Right renal pelvis (tissue), 4 donors: ENCODE measurements around the gene COL19A1. TPM values are rescaled to one million over a fixed set of nuclear protein-coding genes. Genes with fewer than 3 reads are reported as not detected.
"Not testable (repeated sequence)": the region's sequence is repeated elsewhere in the genome, so short reads cannot be mapped to it uniquely, and the experiment has no call there.

Experiments used
- DNase-seq, 4 donors: peaks; one replicate each; pipeline ENCODE4 v3.0.0-alpha.2; 2013; ENCODE audit warnings: low read depth in 4 of 4, low spot score in 3 of 4, missing footprints in 1 of 4
- polyA plus RNA-seq, 4 donors: library from polyadenylated mRNA; unstranded; fragments of 120-200 nt; gene quantifications; one replicate each; pipeline ENCODE4 v1.2.1, GENCODE V29; 2013; ENCODE audit not compliant: insufficient read length in 4 of 4

Gene COL19A1
- polyA plus RNA-seq, 4 donors = 2.2 to 4.3 (median 2.3) TPM

DNA sequence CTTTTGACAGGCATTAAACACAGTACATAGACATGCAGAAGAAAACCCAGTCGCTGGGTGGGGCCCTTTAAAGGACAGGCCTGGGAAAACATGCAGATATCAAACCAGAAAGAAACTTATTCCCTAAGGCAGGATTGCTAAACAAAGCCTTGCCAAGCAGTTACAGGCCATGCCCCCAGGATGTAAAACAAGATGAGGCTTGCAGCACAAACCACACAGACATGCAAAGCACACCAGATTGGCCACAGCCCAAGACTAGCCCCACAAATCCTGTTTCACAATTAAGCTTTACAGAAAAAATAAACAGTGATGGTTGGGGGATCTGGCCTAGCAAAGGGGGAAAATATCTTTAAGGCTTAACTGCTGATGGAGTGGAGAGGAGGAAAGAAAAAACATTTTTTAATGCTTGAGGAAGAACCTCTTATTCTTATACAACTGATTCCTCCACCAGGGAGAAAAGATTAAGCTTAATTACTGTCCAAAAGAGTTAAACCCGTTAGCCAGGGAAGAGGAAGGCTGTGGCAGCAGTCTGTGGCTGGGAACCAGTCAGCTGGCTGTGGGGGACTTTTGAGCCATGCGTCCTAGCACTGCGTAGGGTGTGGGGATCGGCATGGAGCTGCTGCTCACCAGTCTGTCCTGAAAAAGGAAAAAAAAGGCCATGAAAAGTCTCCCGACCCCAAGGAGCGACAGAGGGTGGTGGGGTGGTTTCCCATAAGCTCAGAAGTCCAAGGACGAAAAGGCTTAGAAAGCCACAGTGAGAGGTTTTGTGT lies 28.4 kb downstream of the COL19A1 start:
- DNase-seq = no peak

DNA sequence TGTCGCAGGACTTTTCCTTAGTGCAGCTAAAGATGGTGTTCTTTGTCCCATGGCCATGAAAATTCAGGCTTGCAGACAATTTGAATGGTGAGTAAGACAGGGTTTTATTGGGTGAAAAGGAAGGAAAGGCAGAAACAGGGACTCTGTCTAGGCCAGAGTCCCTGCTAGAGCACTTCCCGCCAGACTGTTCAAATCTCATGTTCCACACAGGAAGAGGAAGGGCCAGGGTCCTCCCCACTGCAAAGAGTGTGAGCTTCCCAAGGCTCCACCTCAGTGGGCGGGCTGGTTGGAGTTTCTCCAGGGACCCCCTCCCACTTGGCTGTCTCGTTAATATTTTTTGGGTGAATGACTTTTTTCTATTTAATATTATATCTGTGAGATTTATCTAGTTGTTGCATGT lies 29.0 kb downstream of the COL19A1 start:
- no peak for DNase-seq

DNA sequence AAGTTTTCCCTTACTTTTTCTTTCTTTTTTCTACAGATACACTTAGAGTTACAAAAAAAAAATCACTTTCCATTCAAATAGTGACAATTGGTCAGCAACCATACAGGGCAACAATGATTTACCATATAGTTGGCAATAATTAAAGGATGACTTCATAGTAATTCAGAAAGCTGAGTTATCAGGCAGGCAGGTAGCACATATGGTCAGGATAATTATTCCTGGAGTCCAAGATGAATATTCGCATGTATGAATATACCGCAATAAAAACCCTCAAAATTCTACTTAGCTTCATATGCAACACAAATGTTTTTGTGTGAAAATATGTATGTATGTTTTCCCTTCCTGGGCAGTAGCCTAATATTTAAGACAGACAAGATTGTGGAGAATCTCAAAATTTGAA lies 34.5 kb downstream of the COL19A1 start:
- DNase-seq = no peak

DNA sequence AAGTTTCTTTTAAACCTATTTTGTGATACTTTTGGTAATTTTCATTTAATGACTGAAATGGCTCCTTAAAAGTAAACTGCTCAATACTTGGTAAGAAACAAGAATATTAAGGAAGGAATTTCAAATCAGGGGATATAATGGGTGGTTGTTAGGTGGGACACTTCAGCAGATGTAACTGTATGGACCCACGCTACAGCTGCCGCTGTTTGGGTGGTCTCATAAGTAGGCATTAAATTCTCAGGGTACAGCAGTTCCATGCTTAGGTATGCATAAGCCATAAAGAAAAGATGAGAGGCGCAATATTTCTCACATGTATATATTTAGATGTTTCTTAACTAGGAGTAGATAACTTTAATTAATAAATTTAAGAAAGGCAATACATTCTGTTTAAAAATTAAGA lies 35.0 kb downstream of the COL19A1 start:
- no peak for DNase-seq

DNA sequence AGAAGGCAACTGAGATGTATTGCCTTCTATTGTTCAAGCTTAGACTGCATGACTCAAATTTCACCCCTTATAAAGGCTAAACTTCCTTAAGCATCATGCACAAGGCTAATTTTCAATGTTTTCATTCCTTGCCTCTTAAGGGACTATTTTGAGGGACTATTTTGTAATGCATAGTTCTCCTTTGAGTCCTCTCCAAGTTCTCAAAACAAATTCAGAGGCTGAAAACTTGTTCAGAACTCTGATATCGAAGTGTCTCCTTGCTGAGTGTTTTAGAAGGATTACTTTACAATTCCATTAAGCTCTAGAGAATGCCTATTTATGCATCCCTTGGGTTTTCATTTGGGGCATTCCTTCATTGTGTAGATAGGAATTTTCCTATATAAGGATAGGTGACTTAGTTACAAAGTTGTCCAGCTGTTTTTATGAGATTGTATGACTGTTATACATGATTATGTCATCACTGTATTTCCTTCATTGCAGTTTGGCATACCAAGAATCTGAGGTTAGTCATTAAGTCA lies 41.7 kb downstream of the COL19A1 start:
- no peak for DNase-seq

DNA sequence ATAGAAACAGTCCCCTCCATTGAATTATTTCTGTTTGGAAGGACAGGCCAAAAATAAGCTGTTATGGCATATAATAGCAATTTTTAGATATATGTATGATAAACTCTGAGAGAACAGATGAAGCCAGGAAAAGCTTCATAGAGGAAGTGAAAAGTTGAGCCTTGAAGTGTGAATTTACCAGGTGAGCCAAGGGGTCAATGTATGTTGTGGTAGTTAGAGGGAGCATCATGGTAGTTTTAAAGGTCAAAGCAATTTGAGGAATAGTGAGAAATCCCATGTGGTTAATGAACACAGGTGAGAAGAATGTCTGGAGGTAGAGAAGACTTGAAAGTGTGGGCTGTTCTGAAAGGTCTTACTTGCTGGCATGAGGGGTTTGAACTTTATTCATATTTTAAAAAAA lies 47.0 kb downstream of the COL19A1 start:
- no peak for DNase-seq

DNA sequence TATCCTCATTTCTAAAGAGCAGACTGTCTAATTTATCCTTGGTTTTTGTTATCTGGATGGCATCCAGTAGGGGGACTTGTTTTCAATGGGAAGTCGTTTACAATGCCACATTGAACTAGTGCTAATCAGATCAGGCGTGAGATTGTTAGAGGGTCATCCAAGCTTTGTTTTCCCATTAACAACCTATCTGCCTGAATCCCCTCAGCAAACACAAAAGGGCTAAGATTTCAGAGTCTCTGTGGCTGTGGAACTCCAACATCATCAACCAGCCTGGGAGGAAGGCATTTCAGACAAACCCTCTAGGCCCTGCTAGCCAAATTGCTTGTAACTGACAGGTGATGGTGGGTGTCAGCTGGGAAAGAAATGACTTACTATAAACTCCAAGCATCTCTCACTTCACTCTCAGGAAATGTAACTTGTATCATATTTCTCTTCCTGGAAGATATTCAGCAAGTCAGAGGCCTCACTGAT lies 47.7 kb downstream of the COL19A1 start:
- DNase-seq = no peak

DNA sequence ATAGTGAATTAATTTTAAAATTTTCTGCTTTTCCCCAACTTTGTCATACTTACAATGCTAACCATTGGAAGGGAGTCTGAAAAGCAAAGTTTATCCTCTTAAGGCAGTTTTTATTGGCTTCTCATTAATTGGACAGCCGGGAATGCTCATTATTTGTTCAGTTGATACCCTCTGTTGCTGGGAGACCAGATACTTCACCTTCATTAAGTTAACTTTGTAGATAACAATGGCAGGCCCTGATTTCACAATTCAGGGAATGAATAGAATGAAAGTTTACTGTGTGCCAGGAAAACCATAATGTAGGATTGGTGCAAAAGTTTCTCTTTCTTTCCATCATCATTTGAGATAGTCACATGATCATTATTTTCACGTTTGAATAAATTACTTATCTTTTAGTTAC lies 49.0 kb downstream of the COL19A1 start:
- DNase-seq = no peak

DNA sequence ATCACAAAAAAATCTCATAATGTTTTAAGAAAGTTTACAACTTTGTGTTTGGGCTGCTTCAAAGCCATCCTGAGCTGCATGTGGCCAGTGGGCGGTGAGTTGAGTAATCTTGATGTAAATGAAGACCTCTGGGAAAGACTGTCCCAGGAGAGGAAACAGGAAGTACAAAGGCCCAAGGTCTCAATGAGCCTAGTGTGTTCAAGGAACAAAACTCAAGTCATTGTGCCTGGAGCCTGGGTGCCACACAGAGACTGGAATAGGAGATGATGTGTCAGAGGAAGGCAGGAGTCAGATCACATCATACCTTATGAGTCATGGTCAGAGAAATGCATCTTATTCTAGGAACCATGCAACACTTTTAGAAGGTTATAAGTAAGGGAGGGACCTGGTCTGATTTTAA lies 51.5 kb downstream of the COL19A1 start:
- no peak for DNase-seq

DNA sequence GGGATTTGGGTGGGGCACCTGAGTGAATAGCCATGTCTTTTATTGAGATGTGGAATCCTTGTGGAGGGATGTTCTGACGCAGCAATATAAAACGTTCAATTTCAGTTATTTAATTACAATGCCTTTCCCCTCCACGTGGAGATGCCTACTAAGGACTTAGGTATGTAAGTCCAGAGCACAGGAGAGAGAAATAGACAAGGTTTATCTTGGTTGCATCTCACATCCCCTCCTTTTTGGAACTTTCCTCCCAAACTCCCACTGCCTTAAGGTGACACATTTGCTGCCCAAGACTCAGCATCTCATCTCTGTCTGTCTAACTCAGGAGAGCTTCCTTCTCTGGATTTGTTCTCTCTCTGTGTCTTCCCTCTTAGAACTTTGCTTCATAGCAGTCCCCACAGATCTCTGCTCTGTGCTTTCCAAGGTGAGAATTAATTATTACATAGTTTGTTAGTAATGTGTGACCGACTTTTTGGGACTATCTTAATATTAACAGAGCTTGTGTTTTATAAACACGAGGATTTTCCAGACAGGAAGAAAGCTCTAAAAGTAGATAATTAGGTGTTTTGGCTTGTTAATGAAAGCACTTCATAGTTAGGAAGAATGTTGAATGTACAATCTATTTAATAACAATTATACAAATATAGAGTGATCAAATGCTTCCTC lies 52.6 kb downstream of the COL19A1 start:
- no peak for DNase-seq

DNA sequence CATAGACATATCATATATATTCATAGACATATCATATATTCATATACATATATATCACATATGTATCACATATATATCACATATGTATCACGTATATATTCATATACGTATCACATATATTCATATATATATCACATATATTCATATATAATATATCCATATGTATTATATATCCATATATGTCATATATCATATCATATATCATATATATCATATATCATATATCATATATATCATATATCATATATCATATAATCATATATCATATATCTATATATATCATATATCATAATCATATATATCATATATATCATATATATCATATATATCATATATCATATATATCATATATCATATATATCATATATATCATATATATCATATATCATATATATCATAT lies 54.7 kb downstream of the COL19A1 start:
- not testable (repeated sequence) for DNase-seq

DNA sequence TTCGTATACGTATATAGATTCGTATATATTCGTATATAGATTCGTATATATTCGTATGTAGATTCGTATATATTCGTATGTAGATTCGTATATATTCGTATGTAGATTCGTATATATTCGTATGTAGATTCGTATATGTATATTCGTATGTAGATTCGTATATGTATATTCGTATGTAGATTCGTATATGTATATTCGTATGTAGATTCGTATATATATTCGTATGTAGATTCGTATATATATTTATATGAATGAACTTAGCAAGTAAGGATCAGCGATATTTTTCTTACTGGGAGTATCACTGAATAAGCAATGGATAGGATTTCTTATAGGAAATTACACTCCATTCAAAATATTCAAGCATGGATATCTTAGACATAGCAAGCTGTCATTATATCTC lies 55.3 kb downstream of the COL19A1 start:
- DNase-seq = not testable (repeated sequence)

DNA sequence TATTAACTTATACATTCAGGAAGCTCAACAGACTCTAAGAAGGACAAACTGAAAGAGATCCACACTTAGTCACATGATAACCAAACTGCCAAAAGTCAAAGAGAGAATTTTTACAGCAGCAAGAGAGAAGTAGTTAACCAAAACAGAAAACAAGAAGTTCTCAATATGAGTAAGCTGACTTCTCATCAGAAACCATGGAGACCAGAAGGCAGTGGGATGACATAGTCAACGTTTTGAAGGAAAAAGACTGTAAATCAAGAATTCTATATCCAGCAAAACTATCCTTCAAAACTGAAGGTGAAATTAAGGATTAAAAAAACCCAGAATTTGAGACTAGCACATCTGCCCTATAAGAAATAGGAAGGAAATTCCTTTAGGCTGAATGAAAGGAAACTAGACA lies 60.4 kb downstream of the COL19A1 start:
- DNase-seq = no peak

DNA sequence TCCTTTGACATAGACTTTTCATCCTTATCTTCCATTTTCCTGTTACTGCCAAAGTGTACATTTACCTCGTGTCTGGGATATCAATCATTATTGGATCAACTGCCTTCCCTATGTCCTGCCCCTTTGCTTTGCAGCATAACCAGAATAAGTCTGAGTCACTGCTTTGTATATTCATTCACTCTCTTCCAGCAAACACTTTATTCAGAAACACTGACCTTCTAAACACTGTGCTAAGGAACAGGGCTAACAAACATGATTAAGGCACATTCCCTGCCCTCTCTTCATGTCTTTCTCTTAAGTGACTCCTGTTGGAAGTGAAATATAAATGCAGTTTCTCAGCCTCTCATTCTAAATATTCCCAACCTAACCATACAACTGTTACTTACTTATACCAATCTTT lies 66.9 kb downstream of the COL19A1 start:
- DNase-seq = no peak

DNA sequence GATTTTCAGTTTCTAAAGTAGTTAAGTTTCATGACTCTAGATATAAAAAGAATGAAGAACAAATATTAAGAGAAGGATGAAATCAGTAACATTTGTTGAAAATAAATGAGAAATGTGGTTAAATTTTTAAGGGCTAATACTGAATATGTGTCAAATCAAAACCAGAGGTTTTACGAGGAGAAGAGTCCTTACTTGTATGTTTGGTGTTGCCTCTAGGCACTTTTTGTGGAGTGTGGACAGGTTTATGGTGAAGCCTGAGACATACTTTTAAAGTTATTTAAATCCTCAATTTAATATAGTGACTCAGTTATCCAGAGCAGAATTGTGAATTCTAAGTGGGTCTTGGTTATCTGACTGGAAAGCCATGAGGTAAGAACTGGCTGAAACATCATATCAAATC lies 68.7 kb downstream of the COL19A1 start:
- DNase-seq = no peak

DNA sequence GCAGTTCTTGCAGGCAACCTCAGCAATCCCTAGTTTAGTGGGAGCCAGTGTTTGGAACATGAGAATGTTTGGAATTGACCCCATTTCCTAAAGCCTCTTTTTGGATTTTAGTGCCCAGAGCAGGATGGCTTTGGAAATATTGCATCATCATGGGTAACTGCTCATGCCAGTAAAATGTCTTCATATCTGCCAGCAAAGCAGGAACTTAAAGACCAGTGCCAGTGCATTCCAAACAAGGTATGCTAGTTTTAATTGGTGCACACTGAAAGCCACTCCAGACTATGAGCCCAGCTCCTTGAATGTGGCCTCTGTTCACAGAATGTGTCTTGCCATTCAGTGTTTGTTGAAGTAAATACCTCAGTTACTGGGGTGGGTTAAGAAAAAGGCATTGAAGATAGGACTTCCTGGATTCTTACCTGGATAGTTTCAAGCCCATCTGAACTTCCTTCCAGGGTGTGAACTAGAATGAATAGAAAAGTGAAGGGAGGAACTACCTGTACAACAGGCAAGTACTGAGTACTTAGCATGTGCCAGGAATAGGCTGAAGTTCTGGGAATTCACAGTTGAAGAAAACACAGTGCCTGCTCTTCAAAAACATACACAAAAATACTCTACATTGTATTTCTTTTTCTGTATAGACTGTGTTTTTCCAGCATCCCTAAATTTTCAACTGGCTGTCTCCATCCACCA lies 70.5 kb downstream of the COL19A1 start:
- DNase-seq = no peak

DNA sequence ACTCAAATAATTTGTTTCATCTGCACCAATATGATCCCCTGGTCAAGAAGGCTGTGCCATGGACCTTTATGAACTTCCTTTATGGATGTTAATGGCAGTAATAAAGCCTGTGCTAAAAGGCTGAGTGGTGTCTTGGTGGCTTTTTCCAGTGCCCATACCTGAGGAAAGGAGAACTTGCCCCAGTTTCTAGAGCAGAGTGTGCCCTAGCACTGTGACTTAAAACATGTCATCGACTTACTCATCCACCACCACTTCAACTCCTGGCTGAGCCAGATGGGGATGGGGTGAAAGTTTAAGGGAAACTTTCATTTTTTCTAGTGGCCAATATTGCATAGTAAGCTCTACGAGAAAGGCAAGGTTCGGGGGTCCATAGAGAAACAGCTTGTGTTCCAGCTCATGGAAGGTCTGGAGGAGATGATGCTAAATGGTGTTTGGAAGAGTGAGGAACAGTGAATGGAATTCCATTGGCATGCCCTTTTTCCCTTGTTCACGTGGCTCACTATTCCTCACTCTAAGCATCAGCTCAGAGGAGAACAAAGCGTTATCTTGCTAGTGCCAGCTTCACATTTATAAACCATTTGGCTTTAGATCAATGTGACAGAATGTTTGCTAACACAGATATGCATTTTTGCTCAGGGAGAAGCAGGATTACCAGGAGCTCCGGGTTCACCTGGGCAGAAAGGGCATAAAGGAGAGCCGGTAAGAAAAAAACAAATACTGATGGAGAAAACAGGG lies 71.2 kb downstream of the COL19A1 start:
- no peak for DNase-seq

DNA sequence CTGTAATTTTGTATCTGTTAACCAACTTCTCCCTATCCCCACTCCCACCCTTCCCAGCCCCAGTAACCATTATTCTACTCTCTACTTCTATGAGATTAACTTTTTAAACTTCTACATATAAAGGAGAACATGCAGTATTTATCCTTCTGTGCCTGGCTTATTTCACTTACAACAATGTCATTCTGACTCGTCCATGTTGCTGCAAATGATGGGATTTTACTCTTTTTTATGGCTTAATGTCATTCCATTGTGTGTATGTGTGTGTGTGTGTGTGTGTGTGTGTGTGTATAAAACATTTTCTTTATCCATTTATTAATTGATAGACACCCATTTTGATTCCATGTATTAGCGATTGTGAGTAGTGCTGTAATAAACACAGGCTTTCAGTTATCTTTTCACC lies 76.1 kb downstream of the COL19A1 start:
- no peak for DNase-seq

DNA sequence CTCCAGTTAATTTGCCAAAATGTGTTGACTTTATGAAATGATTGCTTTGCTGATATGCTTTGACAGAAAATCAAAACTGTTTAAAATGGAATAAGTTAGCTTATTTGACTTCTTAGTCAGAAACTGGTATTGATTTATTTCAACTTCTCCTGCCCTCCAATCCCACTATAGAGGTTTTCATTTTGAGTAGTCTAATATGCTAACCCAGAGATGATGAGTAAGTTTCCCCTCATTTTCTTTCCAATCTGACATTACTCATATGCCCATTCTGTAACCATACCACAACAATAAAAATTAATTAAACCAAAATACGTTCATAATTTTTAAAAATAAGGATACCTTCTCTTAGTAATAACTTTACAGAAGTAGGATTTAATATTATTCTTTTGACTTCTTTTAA lies 78.8 kb downstream of the COL19A1 start:
- DNase-seq = no peak

DNA sequence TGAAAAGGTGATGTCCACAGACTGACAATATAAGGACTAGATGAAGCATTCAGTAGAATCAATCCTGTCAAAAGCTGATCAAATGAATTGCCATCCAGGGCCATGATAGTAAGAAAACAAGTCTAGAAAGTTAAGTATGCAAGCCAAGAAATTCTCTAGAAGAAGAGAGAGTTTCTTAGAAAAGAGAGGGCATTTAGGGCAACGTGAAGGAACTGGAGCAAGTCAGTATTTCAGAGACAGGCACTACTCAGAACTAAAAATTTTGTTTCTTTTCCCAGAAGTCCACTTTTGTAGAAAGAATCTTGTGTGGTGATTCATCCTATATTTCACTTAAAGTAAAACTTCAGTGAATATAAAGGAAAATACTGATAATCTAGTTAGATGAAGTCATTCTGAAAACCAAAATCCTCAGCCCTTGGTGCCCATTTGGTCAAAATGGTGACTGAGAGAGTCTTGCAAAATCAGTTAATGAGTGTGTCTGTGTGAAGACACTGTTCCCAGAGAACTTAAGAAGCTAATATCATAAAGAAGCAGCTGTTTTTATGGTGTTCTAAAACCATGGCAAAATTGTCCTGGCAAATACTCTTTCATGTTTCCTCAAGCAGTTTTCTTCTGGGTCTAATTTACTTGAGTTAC lies 82.2 kb downstream of the COL19A1 start:
- DNase-seq = no peak
